ENCODE measurements around the gene CLEC16A. TPM values are rescaled to one million over a fixed set of nuclear protein-coding genes. Genes with fewer than 3 reads are reported as not detected.
A peak's percentile ranks its signal among the peaks of the same experiment; 100 is the strongest.

CLEC16A gene
- total RNA-seq, 4 donors from 2014 or later = 7.6 to 65.6 (median 28.0) TPM

- H3K27me3 ChIP-seq = no peaks in the 10 kb centered on the region
- peak overlapping the region; percentile 58 to 84 for H3K27ac ChIP-seq
- H3K9me3 ChIP-seq = no peaks in the 10 kb centered on the region
- peak; percentile 78 to 81 for DNase-seq
- intact Hi-C loops (cut with DNase I; ENCODE audit: low total_unique reads) = no loop called here
- no peaks in the 10 kb centered on the region for H3K36me3 ChIP-seq
- no peak for TF ChIP-seq POLR2A (IDR thresholded peaks at IDR 0.05)
- no peak for TF ChIP-seq CTCF (IDR thresholded peaks at IDR 0.05)
- no peak overlapping the region for H3K4me3 ChIP-seq
- H3K4me1 ChIP-seq = peaks cover 0 to 35% of the 10 kb centered on the region in 2 donors
Observed at GRCh38 chr16:11133344-11133943, 189.1 kb downstream of the CLEC16A start.

GRCh38 chr16:11134722-11135463 lies 190.5 kb downstream of the CLEC16A start:
- no peak overlapping the region for H3K4me3 ChIP-seq
- H3K27ac ChIP-seq = no peak overlapping the region
- H3K9me3 ChIP-seq = no peaks in the 10 kb centered on the region
- TF ChIP-seq POLR2A (IDR thresholded peaks at IDR 0.05) (no peak), CTCF (IDR thresholded peaks at IDR 0.05) (no peak)
- intact Hi-C loops (cut with DNase I; ENCODE audit: low total_unique reads) = no loop called here
- H3K4me1 ChIP-seq = peaks cover 0 to 27% of the 10 kb centered on the region in 2 donors
- no peaks in the 10 kb centered on the region for H3K27me3 ChIP-seq
- no peaks in the 10 kb centered on the region for H3K36me3 ChIP-seq
- no peak for DNase-seq

GRCh38 chr16:11135464-11135973 lies 191.2 kb downstream of the CLEC16A start:
- no peak overlapping the region for H3K27ac ChIP-seq
- no peak overlapping the region for H3K4me3 ChIP-seq
- TF ChIP-seq CTCF (IDR thresholded peaks at IDR 0.05) (no peak), POLR2A (IDR thresholded peaks at IDR 0.05) (no peak)
- H3K9me3 ChIP-seq = no peaks in the 10 kb centered on the region
- DNase-seq = no peak
- H3K27me3 ChIP-seq = no peaks in the 10 kb centered on the region
- H3K4me1 ChIP-seq = peaks cover 0 to 24% of the 10 kb centered on the region in 2 donors
- no peaks in the 10 kb centered on the region for H3K36me3 ChIP-seq
- intact Hi-C loops (cut with DNase I; ENCODE audit: low total_unique reads) = no loop called here

GRCh38 chr16:11136600-11136999 lies 192.2 kb downstream of the CLEC16A start:
- H3K4me3 ChIP-seq = no peak overlapping the region
- no peaks in the 10 kb centered on the region for H3K36me3 ChIP-seq
- peaks cover 0 to 17% of the 10 kb centered on the region in 2 donors for H3K4me1 ChIP-seq
- TF ChIP-seq CTCF (IDR thresholded peaks at IDR 0.05) (no peak), POLR2A (IDR thresholded peaks at IDR 0.05) (no peak)
- intact Hi-C loops (cut with DNase I; ENCODE audit: low total_unique reads) = no loop called here
- H3K27me3 ChIP-seq = no peaks in the 10 kb centered on the region
- H3K9me3 ChIP-seq = no peaks in the 10 kb centered on the region
- no peak for DNase-seq
- no peak overlapping the region for H3K27ac ChIP-seq
